ENCODE measurements around the gene MRC2. TPM values are rescaled to one million over a fixed set of nuclear protein-coding genes. Genes with fewer than 3 reads are reported as not detected.
A peak's percentile ranks its signal among the peaks of the same experiment; 100 is the strongest.

Gene MRC2
- total RNA-seq, 1 experiment from 2014 or later, result 34.3 TPM

DNA sequence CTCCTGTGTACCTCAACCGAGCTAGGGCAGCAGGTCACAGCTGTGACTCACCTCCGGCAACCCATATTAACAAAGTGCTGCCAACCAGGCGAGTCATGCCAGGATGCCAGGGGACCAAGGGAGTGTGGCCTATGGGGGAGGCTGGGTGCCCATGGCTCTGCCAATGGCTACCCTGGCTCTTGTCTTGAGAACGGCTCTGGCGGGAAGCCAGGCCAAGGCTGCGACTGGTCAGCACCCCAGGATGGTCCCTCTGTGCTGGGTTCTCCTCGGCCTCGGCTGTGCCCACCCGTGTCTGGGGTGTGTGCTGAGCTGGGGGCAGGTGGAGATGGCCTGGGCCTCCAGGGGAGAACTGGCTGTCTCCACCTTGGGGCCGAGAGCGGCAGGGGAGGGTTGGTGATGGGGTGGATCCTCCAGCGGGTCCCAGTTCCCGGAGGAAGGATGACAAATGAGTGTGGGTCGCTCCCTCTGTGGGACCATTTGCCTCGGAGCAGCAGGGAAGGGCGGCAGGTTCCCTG lies 75.8 kb downstream of the MRC2 start:
- no peak for TF ChIP-seq EZH2 (IDR thresholded peaks at IDR 0.05; ENCODE audit: borderline replicate concordance, low read depth, low read length, poor library complexity, severe bottlenecking)
- TF ChIP-seq, protein P1, sequence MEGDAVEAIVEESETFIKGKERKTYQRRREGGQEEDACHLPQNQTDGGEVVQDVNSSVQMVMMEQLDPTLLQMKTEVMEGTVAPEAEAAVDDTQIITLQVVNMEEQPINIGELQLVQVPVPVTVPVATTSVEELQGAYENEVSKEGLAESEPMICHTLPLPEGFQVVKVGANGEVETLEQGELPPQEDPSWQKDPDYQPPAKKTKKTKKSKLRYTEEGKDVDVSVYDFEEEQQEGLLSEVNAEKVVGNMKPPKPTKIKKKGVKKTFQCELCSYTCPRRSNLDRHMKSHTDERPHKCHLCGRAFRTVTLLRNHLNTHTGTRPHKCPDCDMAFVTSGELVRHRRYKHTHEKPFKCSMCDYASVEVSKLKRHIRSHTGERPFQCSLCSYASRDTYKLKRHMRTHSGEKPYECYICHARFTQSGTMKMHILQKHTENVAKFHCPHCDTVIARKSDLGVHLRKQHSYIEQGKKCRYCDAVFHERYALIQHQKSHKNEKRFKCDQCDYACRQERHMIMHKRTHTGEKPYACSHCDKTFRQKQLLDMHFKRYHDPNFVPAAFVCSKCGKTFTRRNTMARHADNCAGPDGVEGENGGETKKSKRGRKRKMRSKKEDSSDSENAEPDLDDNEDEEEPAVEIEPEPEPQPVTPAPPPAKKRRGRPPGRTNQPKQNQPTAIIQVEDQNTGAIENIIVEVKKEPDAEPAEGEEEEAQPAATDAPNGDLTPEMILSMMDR (conservative IDR thresholded peaks at IDR 0.05; ENCODE audit: low read depth, low read length), result no peak
- H3K4me1 ChIP-seq (ENCODE audit: insufficient read depth, low read length, poor library complexity, severe bottlenecking), result peaks cover 6% of the 10 kb centered on the region
- intact Hi-C loops (cut with micrococcal nuclease; ENCODE audit: unreplicated experiment), result loop anchor here (5.0 kb wide), 1 partner anchor 704 kb away; no protein-coding TSS in a partner anchor
- BruUV-seq (replicated peaks), result no TSS peak
- H3K9me3 ChIP-seq (ENCODE audit: low read depth, low read length, poor library complexity, severe bottlenecking), result no peaks in the 10 kb centered on the region
- DNase-seq (ENCODE audit: low spot score), result no peak
- H3K4me3 ChIP-seq (ENCODE audit: low read depth, low read length, poor library complexity, severe bottlenecking), result peak overlapping the region; percentile 62
- ChIA-PET CTCF (no interaction called here), POLR2A (ENCODE audit: low non-redundant PET) (no interaction called here)
- H3K27ac ChIP-seq (ENCODE audit: low read depth, low read length, poor library complexity, severe bottlenecking), result no peak overlapping the region
- H3K36me3 ChIP-seq (ENCODE audit: insufficient read depth, low read length, poor library complexity, severe bottlenecking), result no peaks in the 10 kb centered on the region
- no peaks in the 10 kb centered on the region for H3K27me3 ChIP-seq (replicated peaks; ENCODE audit: insufficient read depth, low read depth, low read length, poor library complexity)

DNA sequence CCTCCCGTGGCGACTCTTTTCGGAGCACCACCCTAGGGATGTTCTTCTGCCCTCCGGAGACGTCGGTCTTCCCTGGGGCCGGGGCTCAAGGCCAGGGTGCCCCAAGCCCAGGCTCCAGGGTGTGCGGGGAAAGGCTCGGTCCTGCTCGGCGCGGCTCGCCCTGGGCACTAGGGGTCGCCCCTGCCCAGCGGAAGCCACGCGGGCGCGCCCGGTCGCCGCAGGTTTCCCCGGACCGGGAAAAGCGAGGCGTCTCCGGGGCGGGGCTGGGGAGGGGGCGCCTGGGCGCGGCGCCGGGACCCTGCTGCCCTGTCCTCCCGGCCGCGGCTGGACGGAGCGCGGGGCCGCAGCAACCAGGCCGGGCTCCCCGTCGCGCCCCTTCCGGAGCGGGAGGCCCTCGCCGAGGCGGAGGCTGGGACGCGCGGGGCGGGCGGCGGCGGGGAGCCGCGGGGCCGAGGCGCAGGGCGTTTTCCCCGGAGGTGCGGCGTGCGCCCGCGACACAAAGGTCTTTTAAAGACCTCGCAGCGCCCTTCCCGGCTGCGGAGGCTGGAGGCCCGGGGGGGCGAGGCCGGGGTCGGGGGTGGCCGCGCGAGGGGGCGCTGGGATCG lies 76.4 kb downstream of the MRC2 start:
- no TSS peak for BruUV-seq (replicated peaks)
- POLR2A ChIA-PET (ENCODE audit: low non-redundant PET), result no interaction called here

GRCh38 chr17:62704381-62704971 lies 77.0 kb downstream of the MRC2 start:
- intact Hi-C loops (cut with micrococcal nuclease; ENCODE audit: unreplicated experiment), result loop anchor here (1.0 to 5.0 kb wide), 2 partner anchors 264 to 703 kb away; no protein-coding TSS in a partner anchor
- TF ChIP-seq EZH2 (IDR thresholded peaks at IDR 0.05; ENCODE audit: borderline replicate concordance, low read depth, low read length, poor library complexity, severe bottlenecking), result no peak
- TF ChIP-seq, protein P1 (conservative IDR thresholded peaks at IDR 0.05; ENCODE audit: low read depth, low read length), result no peak
- peak overlapping the region; percentile 62 for H3K4me3 ChIP-seq (ENCODE audit: low read depth, low read length, poor library complexity, severe bottlenecking)
- peak; percentile 22 for DNase-seq (ENCODE audit: low spot score)
- H3K36me3 ChIP-seq (ENCODE audit: insufficient read depth, low read length, poor library complexity, severe bottlenecking), result no peaks in the 10 kb centered on the region
- peaks cover 6% of the 10 kb centered on the region for H3K4me1 ChIP-seq (ENCODE audit: insufficient read depth, low read length, poor library complexity, severe bottlenecking)
- peaks cover 5% of the 10 kb centered on the region for H3K9me3 ChIP-seq (ENCODE audit: low read depth, low read length, poor library complexity, severe bottlenecking)
- POLR2A ChIA-PET (ENCODE audit: low non-redundant PET), result no interaction called here
- no peaks in the 10 kb centered on the region for H3K27me3 ChIP-seq (replicated peaks; ENCODE audit: insufficient read depth, low read depth, low read length, poor library complexity)
- H3K27ac ChIP-seq (ENCODE audit: low read depth, low read length, poor library complexity, severe bottlenecking), result no peak overlapping the region
- BruUV-seq (replicated peaks), result no TSS peak
- CTCF ChIA-PET, result no interaction called here

More for the DNA sequence above, 76.4 kb downstream of the MRC2 start:
- DNase-seq (ENCODE audit: low spot score), result peak; percentile 70
- TF ChIP-seq, protein P1 (conservative IDR thresholded peaks at IDR 0.05; ENCODE audit: low read depth, low read length), result peak; percentile 81
- TF ChIP-seq EZH2 (IDR thresholded peaks at IDR 0.05; ENCODE audit: borderline replicate concordance, low read depth, low read length, poor library complexity, severe bottlenecking), result no peak
- H3K27ac ChIP-seq (ENCODE audit: low read depth, low read length, poor library complexity, severe bottlenecking), result no peak overlapping the region
- H3K4me3 ChIP-seq (ENCODE audit: low read depth, low read length, poor library complexity, severe bottlenecking), result peak overlapping the region; percentile 62
- CTCF ChIA-PET, result no interaction called here
- no peaks in the 10 kb centered on the region for H3K36me3 ChIP-seq (ENCODE audit: insufficient read depth, low read length, poor library complexity, severe bottlenecking)
- no peaks in the 10 kb centered on the region for H3K27me3 ChIP-seq (replicated peaks; ENCODE audit: insufficient read depth, low read depth, low read length, poor library complexity)
- intact Hi-C loops (cut with micrococcal nuclease; ENCODE audit: unreplicated experiment), result loop anchor here (1.0 to 5.0 kb wide), 2 partner anchors 264 to 703 kb away; no protein-coding TSS in a partner anchor
- H3K9me3 ChIP-seq (ENCODE audit: low read depth, low read length, poor library complexity, severe bottlenecking), result peaks cover 5% of the 10 kb centered on the region
- H3K4me1 ChIP-seq (ENCODE audit: insufficient read depth, low read length, poor library complexity, severe bottlenecking), result peaks cover 6% of the 10 kb centered on the region
